Astrocyte of the spinal cord (primary cell): ENCODE results near the gene SNCAIP.

Experiments
- DNase-seq: peaks from one replicate; pipeline ENCODE4 v3.0.0; 2011; ENCODE audit warnings: low read depth, low spot score
- H3K4me3 ChIP-seq: 2 replicates; pipeline ENCODE4 v1.5.1; 2011; ENCODE audit warnings: low read depth, mild to moderate bottlenecking, low read length, moderate library complexity
- in situ Hi-C: cut with HindIII; loops from 2 replicates; pipeline ENCODE4 v1.10.0; 2017; ENCODE audit warnings: low sequenced_read_pairs
- TF ChIP-seq, protein P1 (sequence below): IDR thresholded peaks from 2 replicates; pipeline ENCODE4 v1.5.1; 2012; ENCODE audit warnings: low read depth, mild to moderate bottlenecking, low read length, inconsistent platforms

SNCAIP gene

DNA sequence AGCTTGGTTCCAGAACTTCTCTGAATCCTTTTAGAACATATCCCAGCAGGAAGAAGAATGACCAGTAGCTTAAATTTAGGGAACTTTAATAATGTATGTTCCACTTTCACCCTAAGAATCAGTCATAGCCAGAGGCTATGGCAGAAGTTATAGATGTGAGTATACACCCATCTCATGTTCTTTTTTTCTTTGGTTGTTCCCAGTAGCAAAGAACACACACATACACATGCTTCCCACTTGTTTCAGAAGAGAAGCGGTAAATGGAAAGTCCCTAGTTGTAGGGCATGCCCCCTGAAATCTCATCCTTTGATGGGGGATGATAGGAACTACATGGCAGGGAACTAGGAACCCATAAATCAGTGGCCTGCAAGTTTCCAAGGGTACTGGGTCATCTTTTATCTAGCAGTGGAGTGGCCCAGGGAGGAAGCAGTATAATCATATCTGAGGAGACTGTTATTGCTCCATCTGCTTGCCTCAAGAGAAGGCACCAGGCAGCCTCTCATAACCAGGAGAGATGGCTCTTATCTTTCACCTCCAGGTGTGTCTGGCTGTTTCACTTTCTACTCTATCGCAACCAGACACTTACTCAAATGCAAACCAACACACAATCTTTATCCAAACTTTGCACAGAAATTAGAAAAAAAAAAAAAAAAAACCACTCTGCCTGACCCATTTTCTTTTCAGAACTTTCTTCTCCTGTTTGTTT is 109.5 kb downstream of the SNCAIP start:
- TF ChIP-seq, protein P1, sequence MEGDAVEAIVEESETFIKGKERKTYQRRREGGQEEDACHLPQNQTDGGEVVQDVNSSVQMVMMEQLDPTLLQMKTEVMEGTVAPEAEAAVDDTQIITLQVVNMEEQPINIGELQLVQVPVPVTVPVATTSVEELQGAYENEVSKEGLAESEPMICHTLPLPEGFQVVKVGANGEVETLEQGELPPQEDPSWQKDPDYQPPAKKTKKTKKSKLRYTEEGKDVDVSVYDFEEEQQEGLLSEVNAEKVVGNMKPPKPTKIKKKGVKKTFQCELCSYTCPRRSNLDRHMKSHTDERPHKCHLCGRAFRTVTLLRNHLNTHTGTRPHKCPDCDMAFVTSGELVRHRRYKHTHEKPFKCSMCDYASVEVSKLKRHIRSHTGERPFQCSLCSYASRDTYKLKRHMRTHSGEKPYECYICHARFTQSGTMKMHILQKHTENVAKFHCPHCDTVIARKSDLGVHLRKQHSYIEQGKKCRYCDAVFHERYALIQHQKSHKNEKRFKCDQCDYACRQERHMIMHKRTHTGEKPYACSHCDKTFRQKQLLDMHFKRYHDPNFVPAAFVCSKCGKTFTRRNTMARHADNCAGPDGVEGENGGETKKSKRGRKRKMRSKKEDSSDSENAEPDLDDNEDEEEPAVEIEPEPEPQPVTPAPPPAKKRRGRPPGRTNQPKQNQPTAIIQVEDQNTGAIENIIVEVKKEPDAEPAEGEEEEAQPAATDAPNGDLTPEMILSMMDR: no peak
- in situ Hi-C loops: no loop called here
- no peak overlapping the region for H3K4me3 ChIP-seq
- DNase-seq: no peak

DNA sequence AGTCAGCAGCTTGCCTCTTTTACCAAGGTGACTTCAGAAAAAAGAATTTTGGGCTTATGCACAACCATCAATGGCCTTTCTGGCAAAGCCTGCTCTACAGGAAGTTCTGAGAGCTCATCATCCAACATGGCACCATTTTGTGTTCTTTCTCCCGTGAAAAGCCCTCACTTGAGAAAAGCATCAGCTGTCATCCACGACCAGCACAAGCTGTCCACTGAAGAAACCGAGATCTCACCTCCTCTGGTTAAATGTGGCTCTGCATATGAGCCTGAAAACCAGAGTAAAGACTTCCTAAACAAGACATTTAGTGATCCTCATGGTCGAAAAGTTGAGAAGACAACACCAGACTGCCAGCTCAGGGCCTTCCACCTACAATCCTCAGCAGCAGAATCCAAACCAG is 111.2 kb downstream of the SNCAIP start:
- TF ChIP-seq, protein P1: no peak
- no peak overlapping the region for H3K4me3 ChIP-seq
- in situ Hi-C loops: no loop called here
- DNase-seq: no peak

DNA sequence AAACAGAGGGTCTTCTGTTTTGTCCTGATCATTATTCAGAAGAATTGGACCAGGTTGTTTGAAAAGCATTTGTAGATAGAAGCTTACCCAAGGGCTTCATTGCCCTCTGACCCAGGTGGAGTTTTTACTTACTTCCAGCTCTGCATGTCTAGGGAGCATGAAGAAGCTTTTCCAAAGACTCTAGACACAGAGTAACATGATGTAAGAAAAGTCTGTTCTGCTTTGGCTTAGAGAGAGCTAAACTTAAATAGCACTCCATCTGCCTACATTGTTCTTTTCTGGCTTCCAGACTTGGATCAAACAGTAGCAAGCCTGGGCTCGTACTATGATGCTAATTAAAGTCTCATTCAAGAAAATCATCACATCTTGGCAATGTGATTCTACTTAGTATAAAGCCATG is 112.1 kb downstream of the SNCAIP start:
- no peak overlapping the region for H3K4me3 ChIP-seq
- in situ Hi-C loops: no loop called here
- TF ChIP-seq, protein P1: no peak
- no peak for DNase-seq

DNA sequence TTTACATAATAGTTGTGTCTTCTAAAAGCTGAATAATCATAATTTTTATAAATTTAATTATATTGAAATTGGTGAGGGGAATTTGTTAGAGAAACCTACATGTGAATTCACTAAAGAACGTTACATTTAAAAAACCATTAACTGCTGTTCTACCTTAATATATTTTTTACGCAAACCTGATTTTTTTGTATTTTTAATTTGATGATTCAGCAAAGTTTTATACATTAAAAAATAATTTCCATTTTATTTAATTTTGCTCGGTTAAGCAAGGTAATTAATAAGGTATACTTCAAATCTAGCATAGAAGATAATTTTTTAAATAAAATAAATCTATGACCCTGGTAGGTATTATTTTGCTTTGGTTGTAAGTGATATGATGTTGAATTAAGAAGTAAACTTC is 114.3 kb downstream of the SNCAIP start:
- TF ChIP-seq, protein P1: no peak
- H3K4me3 ChIP-seq: no peak overlapping the region
- in situ Hi-C loops: no loop called here
- no peak for DNase-seq

DNA sequence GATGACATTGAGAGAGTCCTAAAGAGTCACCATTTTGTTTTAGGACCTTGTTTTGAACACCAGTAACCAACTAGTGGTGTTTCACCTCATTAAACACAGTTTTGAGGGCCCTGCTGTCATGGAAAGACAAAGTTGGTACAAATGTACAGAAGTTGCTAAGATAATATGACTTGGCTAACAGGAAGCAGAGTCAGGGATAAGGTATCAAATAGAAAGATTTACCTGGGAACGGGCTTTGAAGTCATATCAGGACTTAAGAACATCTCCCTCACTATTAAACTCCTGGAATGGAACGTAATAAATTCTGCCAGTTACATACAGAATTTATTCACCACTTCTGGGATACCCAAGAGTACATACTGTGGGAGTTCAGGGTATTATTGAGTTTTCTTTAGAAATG is 115.6 kb downstream of the SNCAIP start:
- in situ Hi-C loops: no loop called here
- TF ChIP-seq, protein P1: no peak
- DNase-seq: no peak
- H3K4me3 ChIP-seq: no peak overlapping the region

DNA sequence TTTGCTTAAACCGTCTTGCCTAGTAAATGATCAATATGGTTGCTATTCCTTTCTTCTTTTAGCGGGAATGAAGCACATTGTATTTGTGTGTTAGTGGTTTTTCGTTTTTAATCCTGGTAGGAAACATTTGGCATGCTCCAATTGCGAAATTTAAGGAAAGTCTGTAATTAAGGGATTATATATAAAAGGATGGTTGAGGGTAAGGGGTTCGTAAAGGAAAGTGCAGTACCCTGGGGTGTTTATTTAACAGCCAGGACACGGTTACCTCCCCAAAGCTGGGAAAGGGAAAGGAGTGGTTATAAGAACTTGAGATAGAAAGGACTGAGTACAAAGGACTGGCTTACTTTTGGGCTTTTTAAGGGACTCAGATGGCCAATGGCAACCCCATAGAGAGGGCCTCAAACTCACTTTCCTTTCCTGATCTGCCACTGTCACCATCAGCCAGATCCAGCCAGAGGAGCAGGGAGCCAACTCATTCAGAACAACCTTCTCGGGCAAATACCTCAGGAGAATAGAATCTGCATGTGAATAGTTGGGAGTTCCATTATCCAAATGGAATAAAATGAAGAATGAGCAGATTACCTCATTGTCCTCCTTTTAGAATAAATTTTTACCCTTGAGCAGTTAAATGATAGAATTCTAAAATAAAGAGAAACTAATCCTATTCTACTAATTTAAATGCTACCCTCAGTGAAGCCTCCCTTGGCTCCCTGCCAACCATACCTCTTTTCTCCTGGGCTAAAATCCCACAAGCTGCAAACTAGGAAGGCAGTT is 117.7 kb downstream of the SNCAIP start:
- no peak overlapping the region for H3K4me3 ChIP-seq

More for the DNA sequence above, 117.7 kb downstream of the SNCAIP start:
- TF ChIP-seq, protein P1: no peak
- no peak for DNase-seq
- in situ Hi-C loops: no loop called here
